Neutrophil (primary cell): Measurements from ENCODE around the gene SIGLEC1.

Experiments used
- H3K27ac ChIP-seq: fragments of 200-600 bp; sonication (generic); 2 replicates; pipeline ENCODE4 v1.5.1; 2016; ENCODE audit warnings: mild to moderate bottlenecking, moderate library complexity
- H3K27me3 ChIP-seq: fragments of 200-600 bp; sonication (generic); 2 replicates; pipeline ENCODE4 v1.6.0; 2016; ENCODE audit warnings: mild to moderate bottlenecking
- H3K36me3 ChIP-seq: fragments of 200-600 bp; sonication (generic); 2 replicates; pipeline ENCODE4 v1.5.1; 2017
- H3K4me1 ChIP-seq, 2 experiments: fragments of 200-600 bp in 1 of 2; sonication (generic) in 1 of 2; 1 replicate in 1 of 2; 2 replicates in 1 of 2; pipeline versions ENCODE4 v1.5.1 to v1.6.1; 2013 to 2016; ENCODE audit warnings: low read depth in 1 of 2, low read length in 1 of 2, mild to moderate bottlenecking in 1 of 2, moderate library complexity in 1 of 2; ENCODE audit not compliant: control insufficient read depth in 1 of 2, insufficient read depth in 1 of 2
- H3K4me3 ChIP-seq, 2 experiments: fragments of 200-600 bp in 1 of 2; sonication (generic) in 1 of 2; 1 replicate in 1 of 2; 2 replicates in 1 of 2; pipeline ENCODE4 v1.5.1; 2013 to 2016; ENCODE audit warnings: low read depth in 1 of 2, low read length in 1 of 2, mild to moderate bottlenecking in 1 of 2, moderate library complexity in 1 of 2
- H3K9me3 ChIP-seq: fragments of 200-600 bp; sonication (generic); 2 replicates; pipeline ENCODE4 v1.5.1; 2016
- TF ChIP-seq, protein P1 (sequence below): fragments of 200-600 bp; sonication (generic); IDR thresholded peaks from 2 replicates; pipeline ENCODE4 v1.5.1; 2016; ENCODE audit warnings: antibody characterized with exemption

SIGLEC1 gene

GRCh38 chr20:3724356-3724755 is 12.0 kb upstream of the SIGLEC1 start:
- Histone ChIP-seq H3K36me3 (no peaks in the 10 kb centered on the region), H3K9me3 (no peaks in the 10 kb centered on the region), H3K4me3 (no peak overlapping the region), H3K4me1 (no peaks in the 10 kb centered on the region), H3K27me3 (peaks cover 54% of the 10 kb centered on the region), H3K27ac (no peak overlapping the region)
- TF ChIP-seq, protein P1, sequence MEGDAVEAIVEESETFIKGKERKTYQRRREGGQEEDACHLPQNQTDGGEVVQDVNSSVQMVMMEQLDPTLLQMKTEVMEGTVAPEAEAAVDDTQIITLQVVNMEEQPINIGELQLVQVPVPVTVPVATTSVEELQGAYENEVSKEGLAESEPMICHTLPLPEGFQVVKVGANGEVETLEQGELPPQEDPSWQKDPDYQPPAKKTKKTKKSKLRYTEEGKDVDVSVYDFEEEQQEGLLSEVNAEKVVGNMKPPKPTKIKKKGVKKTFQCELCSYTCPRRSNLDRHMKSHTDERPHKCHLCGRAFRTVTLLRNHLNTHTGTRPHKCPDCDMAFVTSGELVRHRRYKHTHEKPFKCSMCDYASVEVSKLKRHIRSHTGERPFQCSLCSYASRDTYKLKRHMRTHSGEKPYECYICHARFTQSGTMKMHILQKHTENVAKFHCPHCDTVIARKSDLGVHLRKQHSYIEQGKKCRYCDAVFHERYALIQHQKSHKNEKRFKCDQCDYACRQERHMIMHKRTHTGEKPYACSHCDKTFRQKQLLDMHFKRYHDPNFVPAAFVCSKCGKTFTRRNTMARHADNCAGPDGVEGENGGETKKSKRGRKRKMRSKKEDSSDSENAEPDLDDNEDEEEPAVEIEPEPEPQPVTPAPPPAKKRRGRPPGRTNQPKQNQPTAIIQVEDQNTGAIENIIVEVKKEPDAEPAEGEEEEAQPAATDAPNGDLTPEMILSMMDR, result no peak

- Histone ChIP-seq H3K4me3 (no peak overlapping the region), H3K9me3 (no peaks in the 10 kb centered on the region), H3K27me3 (peaks cover 43% of the 10 kb centered on the region), H3K27ac (no peak overlapping the region), H3K36me3 (no peaks in the 10 kb centered on the region), H3K4me1 (no peaks in the 10 kb centered on the region)
- TF ChIP-seq, protein P1, result no peak
These were observed 10.9 kb upstream of the SIGLEC1 start for GRCh38 chr20:3723284-3723683.

DNA sequence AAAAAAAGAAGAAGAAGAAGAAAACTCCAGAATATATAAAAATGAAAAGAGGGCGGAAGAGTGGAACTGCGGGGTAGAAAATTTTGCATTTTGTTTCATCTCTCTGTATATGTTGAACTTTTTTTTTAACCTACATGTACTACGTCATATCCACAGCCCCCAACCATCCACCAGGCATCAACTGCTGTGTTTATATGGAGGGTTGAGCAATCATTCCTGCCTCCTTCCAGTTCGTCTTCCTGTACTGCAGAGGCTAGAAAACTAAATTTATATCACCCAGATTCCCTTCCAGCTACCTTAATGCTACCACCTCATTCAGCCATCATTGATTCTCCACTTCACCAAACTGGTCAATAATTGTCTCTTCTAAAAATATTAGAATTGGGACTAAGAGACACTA is 9.5 kb upstream of the SIGLEC1 start:
- no peaks in the 10 kb centered on the region for H3K4me1 ChIP-seq
- peaks cover 29% of the 10 kb centered on the region for H3K27me3 ChIP-seq
- TF ChIP-seq, protein P1, result no peak
- no peaks in the 10 kb centered on the region for H3K36me3 ChIP-seq
- no peak overlapping the region for H3K27ac ChIP-seq
- no peak overlapping the region for H3K4me3 ChIP-seq
- no peaks in the 10 kb centered on the region for H3K9me3 ChIP-seq

DNA sequence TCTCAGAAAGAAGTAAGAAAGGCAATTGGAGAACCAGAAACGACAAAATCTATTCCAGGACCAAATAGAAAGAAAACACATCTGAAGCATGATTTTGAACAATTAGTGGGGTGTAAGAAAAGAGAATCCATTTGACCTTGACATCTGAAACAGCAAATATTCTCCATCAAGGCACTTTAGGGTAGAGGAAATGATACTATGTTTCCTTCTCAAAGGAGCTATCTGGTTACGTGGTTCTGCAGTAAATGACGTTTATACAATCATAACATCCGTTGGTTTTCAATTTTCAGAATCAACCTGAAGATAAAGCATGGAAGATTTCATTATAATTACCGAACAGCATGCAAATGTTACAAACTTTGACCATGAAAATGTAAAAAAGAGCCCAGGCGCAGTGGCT is 8.2 kb upstream of the SIGLEC1 start:
- Histone ChIP-seq H3K4me1 (no peaks in the 10 kb centered on the region), H3K36me3 (no peaks in the 10 kb centered on the region), H3K27ac (no peak overlapping the region), H3K4me3 (no peak overlapping the region), H3K27me3 (peaks cover 16% of the 10 kb centered on the region), H3K9me3 (no peaks in the 10 kb centered on the region)
- TF ChIP-seq, protein P1, result no peak

DNA sequence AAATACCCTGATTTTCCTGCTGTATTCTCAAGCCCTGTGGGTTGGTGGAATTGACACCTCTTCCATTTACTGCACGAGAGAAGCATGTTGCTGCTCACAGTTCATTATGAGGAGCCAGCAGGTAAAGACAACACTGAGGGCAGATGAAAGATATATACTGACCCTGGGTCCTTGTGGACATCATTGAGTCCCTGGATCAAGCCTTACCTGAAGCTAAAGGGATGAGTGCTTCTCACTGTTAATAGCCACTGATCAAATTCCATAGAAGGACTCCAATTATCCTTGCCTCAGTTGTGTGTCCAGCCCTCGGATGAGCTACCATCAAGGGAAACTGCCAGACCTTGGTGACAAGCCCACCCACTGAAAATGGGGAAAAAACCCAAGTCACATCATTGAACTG is 7.7 kb upstream of the SIGLEC1 start:
- Histone ChIP-seq H3K4me3 (no peak overlapping the region), H3K9me3 (no peaks in the 10 kb centered on the region), H3K27ac (no peak overlapping the region), H3K36me3 (no peaks in the 10 kb centered on the region), H3K4me1 (no peaks in the 10 kb centered on the region), H3K27me3 (peaks cover 14% of the 10 kb centered on the region)
- TF ChIP-seq, protein P1, result no peak

DNA sequence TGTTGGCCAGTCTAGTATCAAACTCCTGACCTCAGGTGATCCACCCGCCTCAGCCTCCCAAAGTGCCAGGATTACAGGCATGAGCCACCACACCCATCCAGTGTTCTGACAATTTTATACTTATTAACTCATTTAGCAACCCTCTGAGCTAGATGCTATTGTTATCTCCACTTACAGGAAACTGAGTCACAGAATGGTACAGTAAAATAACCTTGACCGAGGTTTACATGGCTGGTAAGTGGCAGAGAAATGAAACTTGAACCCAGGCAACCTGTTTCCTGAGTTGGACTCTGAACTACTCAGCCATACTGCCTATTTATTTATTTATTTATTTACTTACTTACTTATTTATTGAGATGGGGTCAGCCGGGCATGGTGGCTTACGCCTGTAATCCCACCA is 6.6 kb upstream of the SIGLEC1 start:
- H3K27me3 ChIP-seq, result peaks cover 14% of the 10 kb centered on the region
- peaks cover 5% of the 10 kb centered on the region in 2 experiments for H3K4me1 ChIP-seq
- H3K27ac ChIP-seq, result no peak overlapping the region
- no peak overlapping the region for H3K4me3 ChIP-seq
- TF ChIP-seq, protein P1, result no peak
- H3K36me3 ChIP-seq, result no peaks in the 10 kb centered on the region
- H3K9me3 ChIP-seq, result no peaks in the 10 kb centered on the region
